DMS114 treated with DMSO at 0.1 percent for 48 hours (cell line): ENCODE measurements around the gene RNF187.

Experiments used
- DNase-seq: peaks from one replicate; lab custom pipeline; 2025; ENCODE audit not compliant: unreplicated experiment; lab: John Stamatoyannopoulos, UW

Gene RNF187

GRCh38 chr1:228508840-228509415 lies 21.7 kb downstream of the RNF187 start:
- DNase-seq: no peak

GRCh38 chr1:228510101-228510802 lies 23.1 kb downstream of the RNF187 start:
- no peak for DNase-seq

- DNase-seq: no peak
Measured at GRCh38 chr1:228510803-228511413, 23.7 kb downstream of the RNF187 start.

GRCh38 chr1:228511546-228512445 lies 24.6 kb downstream of the RNF187 start:
- DNase-seq: no peak

- DNase-seq: no peak
Measured at GRCh38 chr1:228512781-228513198, 25.6 kb downstream of the RNF187 start.

- no peak for DNase-seq
Measured at GRCh38 chr1:228513236-228513900, 26.2 kb downstream of the RNF187 start.

GRCh38 chr1:228514421-228514820 lies 27.2 kb downstream of the RNF187 start:
- no peak for DNase-seq

GRCh38 chr1:228515200-228515834 lies 28.1 kb downstream of the RNF187 start:
- DNase-seq: peak; percentile 45

- DNase-seq: no peak
Measured at GRCh38 chr1:228517655-228518054, 30.5 kb downstream of the RNF187 start.

GRCh38 chr1:228527596-228527995 lies 40.4 kb downstream of the RNF187 start:
- no peak for DNase-seq

GRCh38 chr1:228528612-228529011 lies 41.4 kb downstream of the RNF187 start:
- DNase-seq: no peak

- no peak for DNase-seq
Measured at GRCh38 chr1:228530086-228530758, 43.0 kb downstream of the RNF187 start.

GRCh38 chr1:228530951-228531731 lies 44.0 kb downstream of the RNF187 start:
- no peak for DNase-seq

GRCh38 chr1:228538831-228539230 lies 51.6 kb downstream of the RNF187 start:
- no peak for DNase-seq

- DNase-seq: no peak
Measured at GRCh38 chr1:228540161-228540917, 53.2 kb downstream of the RNF187 start.

GRCh38 chr1:228541725-228542124 lies 54.5 kb downstream of the RNF187 start:
- no peak for DNase-seq

- DNase-seq: no peak
Measured at GRCh38 chr1:228542376-228542775, 55.2 kb downstream of the RNF187 start.

GRCh38 chr1:228542981-228543380 lies 55.8 kb downstream of the RNF187 start:
- no peak for DNase-seq
